ENCODE results near the gene DHX36.

- no peak for TF ChIP-seq REST (IDR thresholded peaks at IDR 0.05; ENCODE audit: insufficient read depth in 1 of 2, low read depth in 2 of 2, low read length in 2 of 2)
- TF ChIP-seq POLR2AphosphoS5 (IDR thresholded peaks at IDR 0.05; ENCODE audit: low read depth, low read length), result no peak
- no peak for TF ChIP-seq SIN3A (IDR thresholded peaks at IDR 0.05; ENCODE audit: borderline replicate concordance, insufficient read depth, low read length)
Observed at GRCh38 chr3:154361099-154361498, 36.8 kb upstream of the DHX36 start.
